GM21447 (cell line): ENCODE measurements around the gene LAMB3.
A peak's percentile ranks its signal among the peaks of the same experiment; 100 is the strongest.

Source experiments
- ATAC-seq: cut with Tn5 transposase; IDR thresholded peaks from one replicate; pipeline ENCODE4 v1.9.1; 2021; ENCODE audit not compliant: unreplicated experiment

Gene LAMB3

GRCh38 chr1:209618756-209619420 lies 33.3 kb downstream of the LAMB3 start:
- no peak for ATAC-seq

- no peak for ATAC-seq
Observed at GRCh38 chr1:209618291-209618690, 33.9 kb downstream of the LAMB3 start.

GRCh38 chr1:209617755-209618154 lies 34.5 kb downstream of the LAMB3 start:
- ATAC-seq: no peak

GRCh38 chr1:209617047-209617673 lies 35.1 kb downstream of the LAMB3 start:
- no peak for ATAC-seq

GRCh38 chr1:209616366-209617046 lies 35.7 kb downstream of the LAMB3 start:
- no peak for ATAC-seq

GRCh38 chr1:209614906-209615305 lies 37.3 kb downstream of the LAMB3 start:
- no peak for ATAC-seq

GRCh38 chr1:209614151-209614420 lies 38.1 kb downstream of the LAMB3 start:
- no peak for ATAC-seq

GRCh38 chr1:209613400-209614150 lies 38.6 kb downstream of the LAMB3 start:
- no peak for ATAC-seq

GRCh38 chr1:209612646-209613399 lies 39.4 kb downstream of the LAMB3 start:
- ATAC-seq: no peak

GRCh38 chr1:209611771-209612570 lies 40.3 kb downstream of the LAMB3 start:
- ATAC-seq: no peak

- ATAC-seq: no peak
Observed at GRCh38 chr1:209610631-209610905, 41.7 kb downstream of the LAMB3 start.

GRCh38 chr1:209609791-209610630 lies 42.2 kb downstream of the LAMB3 start:
- ATAC-seq: no peak

- ATAC-seq: no peak
Observed at GRCh38 chr1:209609041-209609790, 43.0 kb downstream of the LAMB3 start.

- peak; percentile 11 for ATAC-seq
Observed at GRCh38 chr1:209607795-209608178, 44.4 kb downstream of the LAMB3 start.

GRCh38 chr1:209607102-209607794 lies 45.0 kb downstream of the LAMB3 start:
- ATAC-seq: peak; percentile 91

- ATAC-seq: no peak
Observed at GRCh38 chr1:209603877-209604276, 48.3 kb downstream of the LAMB3 start.

GRCh38 chr1:209601809-209602657 lies 50.2 kb downstream of the LAMB3 start:
- no peak for ATAC-seq
